Neural cell (in vitro differentiated cells): Measurements from ENCODE around the gene SEC16B. TPM values are rescaled to one million over a fixed set of nuclear protein-coding genes. Genes with fewer than 3 reads are reported as not detected.

Source experiments
- H2AFZ ChIP-seq: fragments of 200-600, 300-800 bp; sonication (generic), shearing (Covaris generic); 2 replicates; pipeline ENCODE4 v1.6.0; 2014; ENCODE audit warnings: low read depth, mild to moderate bottlenecking, antibody characterized with exemption, low read length, moderate library complexity
- H3F3A ChIP-seq: fragments of 200-600 bp; shearing (Covaris generic); 2 replicates; pipeline ENCODE4 v1.6.1; 2016; ENCODE audit warnings: mild to moderate bottlenecking, moderate library complexity, mixed read lengths, antibody characterized with exemption, low read length; ENCODE audit not compliant: insufficient read depth, poor library complexity, severe bottlenecking
- H3K27ac ChIP-seq: fragments of 200-600, 300-800 bp; sonication (generic), shearing (Covaris generic); 2 replicates; pipeline ENCODE4 v1.5.1; 2014; ENCODE audit warnings: mild to moderate bottlenecking, low read length, moderate library complexity
- H3K27me3 ChIP-seq: fragments of 300-800, 200-600 bp; sonication (generic), shearing (Covaris generic); 2 replicates; pipeline ENCODE4 v1.6.0; 2014; ENCODE audit warnings: mild to moderate bottlenecking, low read depth, low read length, moderate library complexity; ENCODE audit not compliant: insufficient read depth
- H3K36me3 ChIP-seq: fragments of 300-800, 200-600 bp; sonication (generic), shearing (Covaris generic); 2 replicates; pipeline ENCODE4 v1.5.1; 2014; ENCODE audit warnings: mild to moderate bottlenecking, antibody characterized with exemption, low read length, moderate library complexity; ENCODE audit not compliant: insufficient read depth
- H3K4me2 ChIP-seq: fragments of 300-800, 200-600 bp; sonication (generic), shearing (Covaris generic); 2 replicates; pipeline ENCODE4 v1.6.0; 2014; ENCODE audit warnings: mild to moderate bottlenecking, low read length
- H3K4me3 ChIP-seq: fragments of 300-800, 200-600 bp; sonication (generic), shearing (Covaris generic); 2 replicates; pipeline ENCODE4 v1.5.1; 2014; ENCODE audit warnings: mild to moderate bottlenecking, low read length, moderate library complexity
- H3K79me2 ChIP-seq: fragments of 200-600 bp; shearing (Covaris generic); replicated peaks from 2 replicates; pipeline ENCODE4 v1.6.0; 2014; ENCODE audit warnings: mild to moderate bottlenecking, low read length, moderate library complexity; ENCODE audit not compliant: insufficient read depth
- H3K9ac ChIP-seq: fragments of 300-800, 200-600 bp; sonication (generic), shearing (Covaris generic); 2 replicates; pipeline ENCODE4 v1.6.1; 2016; ENCODE audit warnings: mild to moderate bottlenecking, low read length, mixed read lengths
- H3K9me2 ChIP-seq: fragments of 200-600 bp; shearing (Covaris generic); 2 replicates; pipeline ENCODE4 v1.6.1; 2016; ENCODE audit warnings: mild to moderate bottlenecking, low read length, mixed read lengths; ENCODE audit not compliant: insufficient read depth
- H3K9me3 ChIP-seq: fragments of 200-600, 300-800 bp; sonication (generic), shearing (Covaris generic); 2 replicates; pipeline ENCODE4 v1.6.1; 2016; ENCODE audit warnings: mild to moderate bottlenecking, mixed run types, low read length, moderate library complexity, mixed read lengths
- H4K20me1 ChIP-seq: fragments of 200-600 bp; shearing (Covaris generic); 2 replicates; pipeline ENCODE4 v1.6.1; 2016; ENCODE audit warnings: mild to moderate bottlenecking, mixed run types; ENCODE audit not compliant: insufficient read depth
- EP300 ChIP-seq: fragments of 450-650 bp; conservative IDR thresholded peaks from 2 replicates; pipeline ENCODE4 v1.6.1; 2014; ENCODE audit warnings: antibody characterized with exemption, mild to moderate bottlenecking, moderate library complexity; ENCODE audit not compliant: poor library complexity, severe bottlenecking
- EZH2 ChIP-seq: fragments of 200-600, 300-800 bp; shearing (Covaris generic), sonication (generic); IDR thresholded peaks from 2 replicates; pipeline ENCODE4 v1.6.1; 2014; ENCODE audit warnings: antibody characterized with exemption, low read length, borderline replicate concordance, mild to moderate bottlenecking; ENCODE audit not compliant: insufficient read depth, poor library complexity, severe bottlenecking
- MXI1 ChIP-seq: fragments of 450-650 bp; conservative IDR thresholded peaks from 2 replicates; pipeline ENCODE4 v1.6.1; 2014; ENCODE audit warnings: antibody characterized with exemption, mild to moderate bottlenecking; ENCODE audit not compliant: poor library complexity, severe bottlenecking
- POLR2AphosphoS5 ChIP-seq: IDR thresholded peaks from 2 replicates; pipeline ENCODE4 v1.6.1; 2012
- RAD21 ChIP-seq: fragments of 450-650 bp; conservative IDR thresholded peaks from 2 replicates; pipeline ENCODE4 v1.6.1; 2014; ENCODE audit warnings: antibody characterized with exemption, mild to moderate bottlenecking, moderate library complexity
- SMC3 ChIP-seq: fragments of 450-650 bp; conservative IDR thresholded peaks from 2 replicates; pipeline ENCODE4 v1.6.1; 2014; ENCODE audit warnings: antibody characterized with exemption, mild to moderate bottlenecking, moderate library complexity; ENCODE audit not compliant: poor library complexity
- TAF1 ChIP-seq: IDR thresholded peaks from 2 replicates; pipeline ENCODE4 v1.6.1; 2012; ENCODE audit warnings: low read depth
- polyA plus RNA-seq: library from polyadenylated mRNA; depleted of rRNA; stranded (reverse); fragments of >200 nt; gene quantifications from 2 replicates; pipeline ENCODE4 v1.2.3, GENCODE V29; 2014
- small RNA-seq, 3 experiments: library from RNA; depleted of rRNA; stranded (forward); fragments of <200 nt; gene quantifications; one replicate each; pipeline ENCODE3, GENCODE V24; 2012
- TF ChIP-seq, protein P1 (sequence below): IDR thresholded peaks from 2 replicates; pipeline ENCODE4 v1.6.1; 2012; ENCODE audit warnings: borderline replicate concordance
- TF ChIP-seq, protein P2 (sequence below): fragments of 450-650 bp; IDR thresholded peaks from 2 replicates; pipeline ENCODE4 v1.5.1; 2014; ENCODE audit warnings: antibody characterized with exemption, mild to moderate bottlenecking, moderate library complexity; ENCODE audit not compliant: poor library complexity, severe bottlenecking

The SEC16B gene
- polyA plus RNA-seq, 1 donor from 2014 or later: 0.78 TPM

DNA sequence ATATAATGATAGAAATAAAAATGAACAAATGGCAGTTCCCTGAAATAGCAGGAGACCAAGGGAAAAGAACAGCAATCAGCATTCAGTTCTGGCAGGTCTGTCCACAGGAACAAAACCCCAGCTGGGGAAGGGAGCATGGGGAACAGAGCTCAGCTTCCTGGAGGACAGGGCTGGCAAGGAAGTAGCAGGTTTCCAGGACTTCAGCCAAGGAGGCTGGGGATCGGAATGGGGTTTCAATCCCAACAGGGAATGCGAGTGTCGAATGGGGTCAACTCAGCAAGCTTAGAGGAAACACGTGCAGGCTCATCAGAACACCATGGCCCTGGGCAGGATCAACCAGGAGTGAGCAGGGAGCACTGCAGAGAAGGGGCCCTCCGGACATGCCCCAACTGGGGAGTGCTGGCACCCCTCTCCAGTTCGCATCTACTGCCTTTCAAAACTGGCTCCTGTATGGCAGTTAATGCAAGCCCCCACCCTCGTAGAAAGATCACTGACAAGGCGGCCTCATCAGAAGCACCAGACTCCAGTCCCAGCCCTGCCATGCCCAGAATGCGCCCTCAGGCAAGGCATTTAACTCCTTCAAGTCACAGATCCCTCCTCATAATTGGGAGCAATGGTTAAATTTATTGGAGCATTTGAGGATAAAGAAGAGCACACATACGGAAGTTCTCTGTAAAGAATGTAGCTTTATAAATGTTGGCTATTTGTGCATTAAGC lies 72.4 kb downstream of the SEC16B start:
- Histone ChIP-seq H3K79me2 (no peaks in the 10 kb centered on the region), H2AFZ (no peak overlapping the region), H3K9me2 (no peaks in the 10 kb centered on the region), H3K4me2 (no peak overlapping the region), H3K4me3 (no peak overlapping the region), H3K27ac (no peak overlapping the region), H3K27me3 (no peaks in the 10 kb centered on the region), H3K36me3 (no peaks in the 10 kb centered on the region), H3K9me3 (no peaks in the 10 kb centered on the region), H4K20me1 (no peaks in the 10 kb centered on the region), H3K9ac (no peak overlapping the region), H3F3A (no peaks in the 10 kb centered on the region)
- TF ChIP-seq, protein P1, sequence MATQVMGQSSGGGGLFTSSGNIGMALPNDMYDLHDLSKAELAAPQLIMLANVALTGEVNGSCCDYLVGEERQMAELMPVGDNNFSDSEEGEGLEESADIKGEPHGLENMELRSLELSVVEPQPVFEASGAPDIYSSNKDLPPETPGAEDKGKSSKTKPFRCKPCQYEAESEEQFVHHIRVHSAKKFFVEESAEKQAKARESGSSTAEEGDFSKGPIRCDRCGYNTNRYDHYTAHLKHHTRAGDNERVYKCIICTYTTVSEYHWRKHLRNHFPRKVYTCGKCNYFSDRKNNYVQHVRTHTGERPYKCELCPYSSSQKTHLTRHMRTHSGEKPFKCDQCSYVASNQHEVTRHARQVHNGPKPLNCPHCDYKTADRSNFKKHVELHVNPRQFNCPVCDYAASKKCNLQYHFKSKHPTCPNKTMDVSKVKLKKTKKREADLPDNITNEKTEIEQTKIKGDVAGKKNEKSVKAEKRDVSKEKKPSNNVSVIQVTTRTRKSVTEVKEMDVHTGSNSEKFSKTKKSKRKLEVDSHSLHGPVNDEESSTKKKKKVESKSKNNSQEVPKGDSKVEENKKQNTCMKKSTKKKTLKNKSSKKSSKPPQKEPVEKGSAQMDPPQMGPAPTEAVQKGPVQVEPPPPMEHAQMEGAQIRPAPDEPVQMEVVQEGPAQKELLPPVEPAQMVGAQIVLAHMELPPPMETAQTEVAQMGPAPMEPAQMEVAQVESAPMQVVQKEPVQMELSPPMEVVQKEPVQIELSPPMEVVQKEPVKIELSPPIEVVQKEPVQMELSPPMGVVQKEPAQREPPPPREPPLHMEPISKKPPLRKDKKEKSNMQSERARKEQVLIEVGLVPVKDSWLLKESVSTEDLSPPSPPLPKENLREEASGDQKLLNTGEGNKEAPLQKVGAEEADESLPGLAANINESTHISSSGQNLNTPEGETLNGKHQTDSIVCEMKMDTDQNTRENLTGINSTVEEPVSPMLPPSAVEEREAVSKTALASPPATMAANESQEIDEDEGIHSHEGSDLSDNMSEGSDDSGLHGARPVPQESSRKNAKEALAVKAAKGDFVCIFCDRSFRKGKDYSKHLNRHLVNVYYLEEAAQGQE: no peak
- TF ChIP-seq EP300 (no peak), POLR2AphosphoS5 (no peak), RAD21 (no peak), SMC3 (no peak), TAF1 (no peak), MXI1 (no peak), EZH2 (no peak)
- TF ChIP-seq, protein P2, sequence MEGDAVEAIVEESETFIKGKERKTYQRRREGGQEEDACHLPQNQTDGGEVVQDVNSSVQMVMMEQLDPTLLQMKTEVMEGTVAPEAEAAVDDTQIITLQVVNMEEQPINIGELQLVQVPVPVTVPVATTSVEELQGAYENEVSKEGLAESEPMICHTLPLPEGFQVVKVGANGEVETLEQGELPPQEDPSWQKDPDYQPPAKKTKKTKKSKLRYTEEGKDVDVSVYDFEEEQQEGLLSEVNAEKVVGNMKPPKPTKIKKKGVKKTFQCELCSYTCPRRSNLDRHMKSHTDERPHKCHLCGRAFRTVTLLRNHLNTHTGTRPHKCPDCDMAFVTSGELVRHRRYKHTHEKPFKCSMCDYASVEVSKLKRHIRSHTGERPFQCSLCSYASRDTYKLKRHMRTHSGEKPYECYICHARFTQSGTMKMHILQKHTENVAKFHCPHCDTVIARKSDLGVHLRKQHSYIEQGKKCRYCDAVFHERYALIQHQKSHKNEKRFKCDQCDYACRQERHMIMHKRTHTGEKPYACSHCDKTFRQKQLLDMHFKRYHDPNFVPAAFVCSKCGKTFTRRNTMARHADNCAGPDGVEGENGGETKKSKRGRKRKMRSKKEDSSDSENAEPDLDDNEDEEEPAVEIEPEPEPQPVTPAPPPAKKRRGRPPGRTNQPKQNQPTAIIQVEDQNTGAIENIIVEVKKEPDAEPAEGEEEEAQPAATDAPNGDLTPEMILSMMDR: no peak

Small RNAs within 50 kb of the gene (small RNA-seq; reads per million reads assigned to genes)
- 0 reads per million in 3 experiments for gene AL359075.1

Other genes with a start within 250 kb of the SEC16B start
- 73.0 and 73.3 TPM in 2 replicates for gene RASAL2, start 124.0 kb upstream of the SEC16B start, polyA plus RNA-seq